Mucosa of gallbladder (tissue), 1 donor: ENCODE results near the gene PLEKHA7. TPM values are rescaled to one million over a fixed set of nuclear protein-coding genes. Genes with fewer than 3 reads are reported as not detected.
"Not testable (repeated sequence)": the region's sequence is repeated elsewhere in the genome, so short reads cannot be mapped to it uniquely, and the experiment has no call there.

Experiments used
- DNase-seq: peaks from one replicate; pipeline ENCODE4 v3.0.0-alpha.2; 2020; ENCODE audit warnings: low spot score
- total RNA-seq: library from RNA; stranded (reverse); gene quantifications from one replicate; pipeline ENCODE4 v1.2.1, GENCODE V29; 2021
- donor health status: DM: no; HTN: no; CAD: no.

PLEKHA7 gene
- total RNA-seq, 1 donor from 2014 or later, result 60.9 TPM

DNA sequence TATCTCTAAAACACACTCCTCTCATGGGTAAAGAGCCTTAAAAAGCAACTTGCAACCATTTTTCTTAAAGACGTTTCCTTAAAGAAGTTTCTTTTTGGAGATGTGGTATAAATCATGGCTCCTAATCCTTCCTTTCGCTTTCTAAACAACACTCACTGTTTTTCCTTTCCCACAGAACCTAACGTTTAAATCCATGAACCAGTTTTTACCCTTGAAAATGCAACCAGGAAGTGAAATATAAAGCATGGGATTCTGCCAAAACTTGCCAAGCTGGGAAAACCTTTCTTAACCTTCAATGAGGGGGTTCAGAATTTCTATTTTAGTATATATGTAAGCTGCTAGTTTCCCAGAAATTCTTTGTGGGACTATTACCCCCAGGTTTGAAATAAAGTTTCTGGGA lies 8.6 kb downstream of the PLEKHA7 start:
- DNase-seq, result no peak

DNA sequence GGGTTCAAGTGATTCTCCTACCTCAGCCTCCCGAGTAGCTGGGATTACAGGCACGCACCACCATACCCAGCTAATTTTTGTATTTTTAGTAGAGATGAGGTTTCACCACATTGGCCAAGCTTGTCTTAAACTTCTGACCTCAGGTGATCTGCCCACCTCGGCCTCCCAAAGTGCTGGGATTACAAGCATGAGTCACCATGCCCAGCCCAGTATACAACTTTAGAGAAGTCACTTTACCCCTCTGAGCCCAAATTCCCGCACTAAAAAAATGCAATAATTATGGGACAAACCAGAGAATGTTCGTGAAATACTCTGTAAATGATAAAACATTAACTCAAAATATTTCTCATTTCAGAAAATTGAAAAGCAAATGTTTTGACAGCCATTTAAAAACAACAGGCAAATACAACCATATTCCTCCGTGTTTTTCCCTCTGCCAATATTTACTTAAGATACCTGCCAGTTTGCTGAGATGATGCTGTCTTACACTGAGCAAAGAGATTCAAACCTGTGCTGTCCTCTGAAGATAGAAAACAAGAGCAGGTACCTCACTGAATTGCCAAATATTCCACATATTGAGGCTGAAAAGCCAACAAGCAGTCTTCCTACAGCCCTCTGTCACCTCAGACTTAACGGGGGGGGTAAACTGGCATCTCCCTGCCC lies 9.6 kb downstream of the PLEKHA7 start:
- no peak for DNase-seq

- no peak for DNase-seq
Measured at GRCh38 chr11:17003426-17003825, 10.8 kb downstream of the PLEKHA7 start.

DNA sequence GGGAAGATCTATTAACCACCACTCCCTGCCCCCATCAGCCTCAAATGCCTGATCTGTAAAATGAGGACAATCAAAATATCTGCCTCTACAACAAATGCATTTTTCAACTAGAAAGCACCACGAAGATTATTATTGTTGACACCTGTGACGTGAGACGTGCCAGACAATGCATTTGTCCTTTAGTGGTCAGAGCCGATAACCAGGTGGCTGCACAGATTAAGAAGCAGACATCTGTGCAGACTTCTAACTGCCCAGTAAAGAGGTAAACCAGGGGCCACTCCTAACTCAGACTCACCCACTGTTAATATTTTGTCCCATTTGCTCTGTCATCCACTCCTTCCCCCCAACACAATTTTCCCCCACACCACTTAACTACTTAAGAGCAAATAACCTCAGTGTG lies 11.7 kb downstream of the PLEKHA7 start:
- no peak for DNase-seq

DNA sequence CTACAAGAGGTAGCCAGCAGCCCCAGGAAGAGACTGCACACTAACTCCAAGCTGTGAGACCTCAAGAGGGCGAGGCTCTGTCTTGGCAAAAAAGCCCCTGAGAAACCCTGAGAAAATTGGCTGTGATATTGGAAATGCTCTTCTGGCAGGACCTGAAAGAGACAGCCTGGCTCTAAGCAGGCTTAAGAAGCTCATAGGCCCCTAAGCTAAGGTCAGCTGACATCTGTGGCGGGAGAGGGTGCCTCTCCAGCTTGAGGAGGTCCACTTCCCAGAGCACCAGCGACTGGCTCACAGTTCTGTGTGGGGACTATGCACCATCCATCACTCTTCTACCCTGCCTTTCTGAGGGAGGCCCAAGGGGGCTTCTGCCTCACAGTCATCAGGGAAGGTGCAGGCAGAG lies 12.4 kb downstream of the PLEKHA7 start:
- no peak for DNase-seq

GRCh38 chr11:17000987-17001386 lies 13.2 kb downstream of the PLEKHA7 start:
- DNase-seq, result no peak

- not testable (repeated sequence) for DNase-seq
Measured at GRCh38 chr11:17000253-17000652, 14.0 kb downstream of the PLEKHA7 start.

GRCh38 chr11:16999116-16999515 lies 15.1 kb downstream of the PLEKHA7 start:
- no peak for DNase-seq

DNA sequence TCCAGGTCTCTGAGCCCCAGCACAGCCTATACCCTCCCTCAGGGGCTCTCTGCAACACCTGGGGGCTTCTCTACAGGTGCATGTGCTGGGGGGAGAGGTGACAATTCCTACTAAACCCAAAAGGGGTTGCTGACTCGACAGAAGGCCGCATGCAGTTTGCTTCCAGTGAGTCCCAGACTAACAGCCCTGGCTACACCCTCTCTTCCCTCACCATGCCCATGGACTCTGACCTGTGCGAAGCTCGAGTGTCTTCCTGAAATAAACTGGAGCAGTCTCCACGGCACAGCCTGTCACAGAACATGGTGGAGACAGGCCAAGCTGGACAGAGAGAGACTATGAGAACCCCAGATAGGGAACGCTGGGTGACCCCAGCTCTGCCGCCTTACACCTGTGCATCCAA lies 16.6 kb downstream of the PLEKHA7 start:
- peak; percentile 69 for DNase-seq

DNA sequence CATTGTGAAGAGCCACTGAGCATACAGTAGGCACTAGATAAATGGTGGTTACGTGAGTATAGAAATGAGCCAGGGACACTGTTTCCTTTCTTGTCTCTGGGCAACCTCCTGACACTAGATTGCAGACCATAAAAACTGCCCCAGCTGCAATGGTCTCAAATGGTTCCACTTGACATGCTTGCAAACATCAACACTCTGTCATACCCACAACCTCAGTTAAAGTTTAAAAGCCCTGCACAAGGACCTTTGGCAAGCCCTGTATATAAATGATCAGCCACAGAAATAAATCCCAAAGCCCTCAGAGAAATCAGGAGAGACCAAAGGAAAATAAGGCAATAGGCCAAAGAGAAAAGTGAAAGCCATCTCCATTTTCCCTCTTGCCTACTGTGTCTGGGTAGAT lies 20.7 kb downstream of the PLEKHA7 start:
- no peak for DNase-seq

GRCh38 chr11:16992846-16993245 lies 21.4 kb downstream of the PLEKHA7 start:
- no peak for DNase-seq

DNA sequence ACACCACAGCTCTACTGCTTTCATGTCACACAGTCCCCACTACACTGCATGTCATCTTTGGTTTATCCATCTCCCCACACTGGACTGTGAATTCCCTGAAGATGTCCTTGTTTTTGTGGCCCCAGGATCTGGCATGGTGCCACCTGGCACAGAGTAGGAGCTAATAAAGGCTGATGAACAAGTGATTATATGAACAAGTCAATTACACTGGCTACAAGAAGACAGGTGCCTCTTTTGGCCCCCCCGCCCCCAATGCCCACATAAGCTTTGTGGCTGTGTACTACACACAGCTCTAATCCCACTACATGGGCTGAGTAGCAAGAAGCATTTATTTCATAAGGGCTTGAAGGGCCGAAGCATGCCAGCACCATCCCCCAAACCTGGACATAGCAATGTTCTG lies 24.7 kb downstream of the PLEKHA7 start:
- no peak for DNase-seq

- peak; percentile 79 for DNase-seq
Measured at GRCh38 chr11:16987205-16987568, 27.0 kb downstream of the PLEKHA7 start.

DNA sequence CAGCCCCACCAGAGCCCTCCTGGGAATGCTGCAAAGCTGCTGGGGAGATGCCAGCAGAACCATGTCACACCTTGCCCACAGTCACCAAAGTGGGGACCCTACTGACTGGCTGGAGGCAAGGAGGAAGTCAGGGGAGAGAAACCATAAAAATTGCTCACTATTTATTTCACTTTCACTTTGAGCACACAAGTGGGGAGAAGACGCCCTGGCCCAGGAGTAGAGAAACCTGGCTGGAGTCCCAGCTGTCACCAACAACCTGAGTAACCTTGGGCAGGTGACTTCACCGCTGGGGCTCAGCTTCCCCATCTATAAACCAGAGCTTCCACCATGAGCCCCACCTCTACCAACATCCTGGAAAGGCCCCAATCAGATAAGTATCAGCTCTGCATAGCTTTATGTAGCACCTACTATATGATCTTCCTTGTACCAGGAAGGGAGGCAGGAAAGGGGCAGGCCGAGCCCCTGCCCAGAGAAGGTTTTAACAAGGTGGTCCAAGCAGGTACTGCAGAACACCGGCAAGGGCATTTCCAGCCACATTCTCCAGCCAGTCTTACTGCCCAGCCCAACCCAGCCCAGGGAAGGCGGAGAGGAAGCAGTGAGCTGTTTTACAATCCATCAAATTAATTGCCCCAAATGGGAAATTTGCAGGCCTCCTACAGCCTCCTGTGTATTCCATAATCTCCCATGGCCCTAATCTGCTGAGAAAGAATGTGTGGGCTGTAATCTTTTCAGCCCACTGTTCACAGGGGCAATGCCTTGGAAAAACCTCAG lies 27.6 kb downstream of the PLEKHA7 start:
- DNase-seq, result peak; percentile 92

DNA sequence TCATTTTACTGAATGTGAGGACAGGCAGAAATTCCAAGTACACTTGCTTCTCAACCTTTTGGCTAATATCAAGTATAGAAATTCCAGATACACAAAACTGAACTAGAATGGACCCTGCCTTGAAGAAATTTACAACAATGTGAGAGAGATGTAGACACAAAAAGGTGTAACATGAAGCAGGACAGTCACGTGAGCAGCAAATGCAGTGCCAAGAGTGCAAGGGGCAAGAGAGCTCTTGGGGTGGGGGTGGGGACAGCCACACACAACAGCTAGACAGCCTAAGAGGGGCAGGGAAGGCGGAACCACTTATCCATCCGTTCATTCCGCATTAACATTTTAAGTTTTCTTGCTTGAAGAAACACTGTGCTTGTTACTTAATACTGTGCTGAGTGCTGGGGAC lies 28.9 kb downstream of the PLEKHA7 start:
- DNase-seq, result peak; percentile 50

- DNase-seq, result no peak
Measured at GRCh38 chr11:16984229-16984628, 30.0 kb downstream of the PLEKHA7 start.

DNA sequence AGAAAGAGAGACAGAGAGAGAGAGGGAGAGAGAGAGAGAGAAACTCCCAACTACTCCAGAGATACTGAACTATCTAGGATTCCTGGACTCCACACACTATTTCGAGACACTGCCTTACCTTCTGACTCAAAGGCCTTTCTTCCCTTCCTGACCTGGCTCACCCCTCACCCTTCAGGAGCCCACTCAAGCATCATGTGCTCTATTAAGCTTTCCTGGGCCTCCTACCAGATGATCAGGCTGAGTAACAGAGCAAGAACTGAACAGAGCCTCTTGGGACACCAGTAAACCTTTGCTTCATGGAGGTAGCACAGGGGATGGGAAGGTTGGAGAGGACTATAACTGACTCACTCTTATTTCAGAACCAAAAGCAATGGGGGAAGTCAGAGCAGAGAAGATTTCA lies 31.4 kb downstream of the PLEKHA7 start:
- DNase-seq, result no peak

- no peak for DNase-seq
Measured at GRCh38 chr11:16982256-16982671, 31.9 kb downstream of the PLEKHA7 start.

DNA sequence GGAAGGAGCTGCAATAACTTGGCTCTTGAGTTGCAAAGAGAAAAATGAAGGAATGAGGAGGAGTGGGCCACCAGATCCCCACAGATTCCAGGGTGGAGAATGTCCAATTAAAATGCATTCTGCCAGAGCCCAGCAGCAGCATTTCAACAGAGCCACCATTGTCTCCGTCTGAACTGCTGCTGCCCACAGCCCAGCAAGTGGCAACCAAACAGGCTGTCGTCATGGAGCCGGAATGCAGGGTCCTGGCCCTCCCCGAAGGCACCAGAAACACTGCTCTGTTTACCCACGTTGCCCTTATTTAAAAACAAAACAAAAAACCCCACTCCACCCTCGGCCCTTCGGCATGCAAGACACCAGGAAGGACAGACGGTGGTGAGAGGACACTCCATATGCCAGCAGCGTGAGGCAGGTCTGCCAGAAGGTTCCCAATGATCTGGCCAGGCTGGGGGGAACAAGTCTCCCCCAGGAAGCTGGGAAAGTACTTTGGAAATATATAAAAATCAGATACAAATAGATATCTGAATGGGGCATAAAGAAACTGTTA lies 32.5 kb downstream of the PLEKHA7 start:
- peak; percentile 71 for DNase-seq

DNA sequence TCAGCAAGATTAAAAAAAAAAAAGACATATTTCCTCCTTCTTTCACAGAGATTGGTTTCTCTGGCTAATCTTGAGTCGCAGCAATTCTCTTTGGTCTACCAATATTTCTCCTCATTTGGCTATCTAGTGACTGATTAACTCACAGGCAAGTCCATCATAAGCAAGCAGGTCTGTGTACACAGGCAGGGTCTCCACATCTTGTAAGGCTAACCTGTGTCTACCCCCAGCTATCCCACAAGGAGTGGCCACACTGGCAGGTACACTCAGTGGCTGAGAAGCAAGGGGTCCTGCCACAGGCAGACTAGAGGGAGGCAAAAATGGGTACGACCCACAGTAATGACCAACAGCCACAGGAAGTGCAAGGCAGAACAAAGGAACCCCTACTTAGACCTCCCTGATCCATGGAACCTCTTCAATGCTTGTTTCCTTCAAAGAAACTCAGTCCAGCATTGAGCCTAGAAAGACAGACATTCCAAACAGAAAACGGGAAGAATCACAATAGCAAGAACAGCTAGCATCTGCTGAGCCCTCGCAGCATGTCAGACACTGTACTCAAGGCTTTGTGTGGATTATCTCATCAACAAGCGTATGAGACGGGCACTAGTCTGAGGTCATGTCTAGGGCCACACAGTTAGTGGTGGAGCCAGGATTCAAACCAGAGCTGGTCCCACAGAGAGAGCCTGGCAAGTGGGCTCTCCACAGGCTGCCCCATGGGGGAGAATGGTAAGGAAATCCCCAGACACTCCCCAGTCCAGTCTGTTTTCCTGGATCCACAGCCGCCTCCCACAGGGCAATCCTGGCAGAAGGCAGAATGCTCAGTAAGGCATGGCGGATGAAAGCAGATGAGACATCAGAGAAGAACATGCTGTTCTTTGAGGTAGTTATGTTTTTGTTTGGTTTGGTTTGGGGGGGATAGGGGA lies 34.3 kb downstream of the PLEKHA7 start:
- DNase-seq, result no peak

DNA sequence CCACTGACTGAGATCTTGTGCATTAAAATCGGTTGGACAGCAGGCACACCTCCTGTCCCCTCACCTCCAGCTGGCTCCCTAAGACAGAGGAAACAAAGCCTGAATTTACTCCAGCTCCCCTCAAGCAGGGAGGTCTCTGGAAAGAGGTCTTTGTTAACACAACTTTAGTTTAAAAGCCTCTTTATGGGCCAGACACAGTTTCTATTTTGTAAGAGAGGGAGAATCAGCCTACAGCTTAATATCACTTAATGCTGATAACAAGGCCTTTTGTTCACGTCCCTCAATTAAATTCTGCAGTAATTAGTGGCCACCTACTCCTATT lies 36.3 kb downstream of the PLEKHA7 start:
- DNase-seq, result no peak
